SK-N-SH (cell line): ENCODE results near the gene ADIPOR2. TPM values are rescaled to one million over a fixed set of nuclear protein-coding genes. Genes with fewer than 3 reads are reported as not detected.
A peak's percentile ranks its signal among the peaks of the same experiment; 100 is the strongest.

ENCODE experiments used
- CTCF ChIA-PET: fragments of 300-600, 350-600 bp; formaldehyde crosslinking; extraction: SDS; loops from one replicate; lab custom pipeline; 2021; lab: Yijun Ruan, JAX
- POLR2A ChIA-PET: fragments of 350-600 bp; sonication (Branson Sonifier 250); formaldehyde crosslinking; extraction: SDS; loops from one replicate; lab custom pipeline; 2020; ENCODE audit warnings: antibody characterized with exemption, inconsistent platforms; lab: Yijun Ruan, JAX
- DNase-seq: peaks from one replicate; pipeline ENCODE4 v3.0.0; 2012
- H2AFZ ChIP-seq: fragments of 200-600 bp; sonication (generic); 2 replicates; pipeline ENCODE4 v1.8.1; 2016; ENCODE audit warnings: antibody characterized with exemption, mild to moderate bottlenecking, low read depth
- H3F3A ChIP-seq: fragments of 200-600 bp; sonication (generic); replicated peaks from 2 replicates; pipeline ENCODE3; 2016; ENCODE audit warnings: antibody characterized with exemption, mild to moderate bottlenecking; ENCODE audit not compliant: insufficient read depth
- H3K27ac ChIP-seq, 2 experiments: fragments of 200-500 bp in 1 of 2; fragments of 200-600 bp in 1 of 2; sonication (Bioruptor generic) in 1 of 2; sonication (generic), shearing (Covaris generic) in 1 of 2; 2 replicates each; pipeline versions ENCODE4 v1.5.1 to v1.6.1; 2014 to 2016; ENCODE audit warnings: low read depth in 2 of 2, inconsistent platforms in 1 of 2, low read length in 1 of 2, mild to moderate bottlenecking in 1 of 2, mixed read lengths in 1 of 2
- H3K27me3 ChIP-seq: fragments of 200-600 bp; sonication (generic), shearing (Covaris generic); 2 replicates; pipeline ENCODE4 v1.6.1; 2016; ENCODE audit warnings: mixed run types; ENCODE audit not compliant: insufficient read depth
- H3K36me3 ChIP-seq, 2 experiments: fragments of 200-500 bp in 1 of 2; fragments of 200-600 bp in 1 of 2; sonication (Bioruptor generic) in 1 of 2; sonication (generic) in 1 of 2; replicated peaks in 1 of 2; 2 replicates each; pipeline versions ENCODE3 to v1.5.1; 2014 to 2016; ENCODE audit warnings: low read length in 1 of 2, mild to moderate bottlenecking in 1 of 2; ENCODE audit not compliant: insufficient read depth in 2 of 2, control insufficient read depth in 1 of 2
- H3K4me1 ChIP-seq, 2 experiments: fragments of 200-500 bp in 1 of 2; fragments of 200-600 bp in 1 of 2; sonication (Bioruptor generic) in 1 of 2; sonication (generic), shearing (Covaris generic) in 1 of 2; 2 replicates each; pipeline versions ENCODE4 v1.5.1 to v1.6.1; 2014 to 2016; ENCODE audit warnings: low read depth in 1 of 2, low read length in 1 of 2, mixed run types in 1 of 2; ENCODE audit not compliant: insufficient read depth in 2 of 2, control insufficient read depth in 1 of 2
- H3K4me2 ChIP-seq: fragments of 200-600 bp; sonication (generic), shearing (Covaris generic); 2 replicates; pipeline ENCODE4 v1.6.1; 2017; ENCODE audit warnings: mixed run types
- H3K4me3 ChIP-seq, 2 experiments: fragments of 200-500 bp in 1 of 2; fragments of 200-600 bp in 1 of 2; sonication (Bioruptor generic) in 1 of 2; sonication (generic), shearing (Covaris generic) in 1 of 2; 2 replicates each; pipeline versions ENCODE4 v1.5.1 to v1.8.1; 2014 to 2016; ENCODE audit warnings: low read depth in 2 of 2, inconsistent platforms in 1 of 2, low read length in 1 of 2, mild to moderate bottlenecking in 1 of 2, mixed read lengths in 1 of 2, moderate library complexity in 1 of 2
- H3K79me2 ChIP-seq: fragments of 200-600 bp; sonication (generic); 2 replicates; pipeline ENCODE4 v1.8.1; 2017; ENCODE audit warnings: mild to moderate bottlenecking; ENCODE audit not compliant: insufficient read depth
- H3K9ac ChIP-seq: fragments of 200-600 bp; sonication (generic); 2 replicates; pipeline ENCODE4 v1.6.1; 2017; ENCODE audit warnings: mixed run types
- H3K9me2 ChIP-seq: fragments of 200-600 bp; sonication (generic); 2 replicates; pipeline ENCODE4 v1.6.1; 2017; ENCODE audit warnings: mixed run types
- H3K9me3 ChIP-seq: fragments of 200-600 bp; sonication (generic); 2 replicates; pipeline ENCODE4 v1.6.1; 2017; ENCODE audit warnings: mixed run types, mild to moderate bottlenecking, moderate library complexity
- H4K20me1 ChIP-seq: fragments of 200-600 bp; sonication (generic); 2 replicates; pipeline ENCODE4 v1.6.1; 2017; ENCODE audit warnings: mild to moderate bottlenecking, mixed run types; ENCODE audit not compliant: insufficient read depth
- CTCF ChIP-seq: fragments of 200-600 bp; sonication (generic); IDR thresholded peaks from 2 replicates; pipeline ENCODE4 v1.6.1; 2017; ENCODE audit warnings: antibody characterized with exemption, mild to moderate bottlenecking, moderate library complexity
- ELF1 ChIP-seq: IDR thresholded peaks from 2 replicates; pipeline ENCODE4 v1.4.0; 2012
- FOXJ3 ChIP-seq: sonication (generic); formaldehyde crosslinking; IDR thresholded peaks from 2 replicates; pipeline ENCODE4 v1.5.1; 2020; ENCODE audit warnings: mild to moderate bottlenecking, missing genetic modification reagents
- FOXM1 ChIP-seq: IDR thresholded peaks from 2 replicates; pipeline ENCODE4 v1.4.0; 2012; ENCODE audit warnings: low read depth, mild to moderate bottlenecking
- MEF2A ChIP-seq: IDR thresholded peaks from 2 replicates; pipeline ENCODE4 v1.4.0; 2012; ENCODE audit warnings: low read depth, borderline replicate concordance
- MXI1 ChIP-seq: IDR thresholded peaks from 2 replicates; pipeline ENCODE4 v1.6.1; 2012; ENCODE audit warnings: mild to moderate bottlenecking, low read depth, low read length, improper control_type of control experiment
- POLR2AphosphoS5 ChIP-seq: IDR thresholded peaks from 2 replicates; pipeline ENCODE4 v1.6.1; 2012; ENCODE audit warnings: low read depth, low read length
- RAD21 ChIP-seq: IDR thresholded peaks from 2 replicates; pipeline ENCODE4 v1.6.1; 2012; ENCODE audit warnings: mild to moderate bottlenecking, low read length
- RCOR1 ChIP-seq: fragments of 150-350 bp; IDR thresholded peaks from 2 replicates; pipeline ENCODE4 v1.6.1; 2017; ENCODE audit warnings: antibody characterized with exemption, low read length
- RFX5 ChIP-seq: IDR thresholded peaks from 2 replicates; pipeline ENCODE4 v1.6.1; 2012; ENCODE audit warnings: mild to moderate bottlenecking, improper control_type of control experiment, low read length
- USF1 ChIP-seq: IDR thresholded peaks from 2 replicates; pipeline ENCODE4 v1.4.0; 2012; ENCODE audit warnings: low read depth, borderline replicate concordance
- ZBTB33 ChIP-seq: IDR thresholded peaks from 2 replicates; pipeline ENCODE4 v1.4.0; 2012; ENCODE audit warnings: low read depth, borderline replicate concordance
- WGBS: methylation state at CpG from one replicate; pipeline ENCODE4 v1.1.6; 2017; ENCODE audit warnings: low lambda C conversion rate; 5-methylcytosine and 5-hydroxymethylcytosine counted together
- polyA plus RNA-seq, 3 experiments: library from polyadenylated mRNA; depleted of rRNA; stranded (reverse); fragments of >200 nt; gene quantifications; 2 replicates each; pipeline ENCODE4 v1.2.3, GENCODE V29; 2012

The ADIPOR2 gene
- polyA plus RNA-seq, 1 of the 3 experiments (the other 2 are of a cell fraction) = 17.1 TPM

- H2AFZ ChIP-seq = no peak overlapping the region
- no peak overlapping the region for H3K4me2 ChIP-seq
- no peaks in the 10 kb centered on the region for H3K27me3 ChIP-seq
- 89% methylated on average over 19 of the region's 26 CpGs for WGBS
- no peak for TF ChIP-seq ELF1
- no peak for TF ChIP-seq FOXM1
- no peak for TF ChIP-seq POLR2AphosphoS5
- no peak for TF ChIP-seq RCOR1
- no peak for TF ChIP-seq FOXJ3
- TF ChIP-seq ZBTB33 = no peak
- no peak for TF ChIP-seq USF1
- no peak for TF ChIP-seq RFX5
- no peak for TF ChIP-seq MXI1
- no peak for TF ChIP-seq RAD21
- no peak for TF ChIP-seq MEF2A
- no peak for TF ChIP-seq CTCF
- ChIA-PET CTCF (interaction anchor here (1.0 to 17.5 kb wide), 7 partner anchors 32 to 169 kb away, joined by 3 to 605 read pairs (median 5); partner anchors contain the start of gene WNT5B), POLR2A (no interaction called here)
- no peaks in the 10 kb centered on the region for H4K20me1 ChIP-seq
- no peak overlapping the region for H3K27ac ChIP-seq
- no peaks in the 10 kb centered on the region for H3K9me2 ChIP-seq
- H3K4me3 ChIP-seq = no peak overlapping the region
- DNase-seq = peak; percentile 5
- H3K79me2 ChIP-seq = no peaks in the 10 kb centered on the region
- no peak overlapping the region for H3K9ac ChIP-seq
- peaks cover 0 to 18% of the 10 kb centered on the region in 2 experiments; a peak in 1 of 4 replicates for H3K4me1 ChIP-seq
- H3K9me3 ChIP-seq = no peaks in the 10 kb centered on the region
- H3F3A ChIP-seq = peaks cover 2% of the 10 kb centered on the region
- H3K36me3 ChIP-seq = no peaks in the 10 kb centered on the region
Measured at GRCh38 chr12:1793426-1794210, 102.7 kb downstream of the ADIPOR2 start.
